GM12878 (cell line): ENCODE results near the gene TRABD.

Experiments used
- EZH2 ChIP-seq: IDR thresholded peaks from 2 replicates; pipeline ENCODE4 v1.6.1; 2012; ENCODE audit warnings: low read depth, mild to moderate bottlenecking, control low read depth, inconsistent platforms, low read length, borderline replicate concordance; ENCODE audit not compliant: control insufficient read depth
- TF ChIP-seq, protein P1 (sequence below): fragments of 150-350 bp; IDR thresholded peaks from 2 replicates; pipeline ENCODE4 v1.6.1; 2016; ENCODE audit warnings: low read depth, low read length

GRCh38 chr22:50145721-50146438 lies 39.8 kb upstream of the TRABD start:
- TF ChIP-seq, protein P1, sequence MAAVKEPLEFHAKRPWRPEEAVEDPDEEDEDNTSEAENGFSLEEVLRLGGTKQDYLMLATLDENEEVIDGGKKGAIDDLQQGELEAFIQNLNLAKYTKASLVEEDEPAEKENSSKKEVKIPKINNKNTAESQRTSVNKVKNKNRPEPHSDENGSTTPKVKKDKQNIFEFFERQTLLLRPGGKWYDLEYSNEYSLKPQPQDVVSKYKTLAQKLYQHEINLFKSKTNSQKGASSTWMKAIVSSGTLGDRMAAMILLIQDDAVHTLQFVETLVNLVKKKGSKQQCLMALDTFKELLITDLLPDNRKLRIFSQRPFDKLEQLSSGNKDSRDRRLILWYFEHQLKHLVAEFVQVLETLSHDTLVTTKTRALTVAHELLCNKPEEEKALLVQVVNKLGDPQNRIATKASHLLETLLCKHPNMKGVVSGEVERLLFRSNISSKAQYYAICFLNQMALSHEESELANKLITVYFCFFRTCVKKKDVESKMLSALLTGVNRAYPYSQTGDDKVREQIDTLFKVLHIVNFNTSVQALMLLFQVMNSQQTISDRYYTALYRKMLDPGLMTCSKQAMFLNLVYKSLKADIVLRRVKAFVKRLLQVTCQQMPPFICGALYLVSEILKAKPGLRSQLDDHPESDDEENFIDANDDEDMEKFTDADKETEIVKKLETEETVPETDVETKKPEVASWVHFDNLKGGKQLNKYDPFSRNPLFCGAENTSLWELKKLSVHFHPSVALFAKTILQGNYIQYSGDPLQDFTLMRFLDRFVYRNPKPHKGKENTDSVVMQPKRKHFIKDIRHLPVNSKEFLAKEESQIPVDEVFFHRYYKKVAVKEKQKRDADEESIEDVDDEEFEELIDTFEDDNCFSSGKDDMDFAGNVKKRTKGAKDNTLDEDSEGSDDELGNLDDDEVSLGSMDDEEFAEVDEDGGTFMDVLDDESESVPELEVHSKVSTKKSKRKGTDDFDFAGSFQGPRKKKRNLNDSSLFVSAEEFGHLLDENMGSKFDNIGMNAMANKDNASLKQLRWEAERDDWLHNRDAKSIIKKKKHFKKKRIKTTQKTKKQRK: no peak
- no peak for TF ChIP-seq EZH2
